HG03521 (cell line): ENCODE measurements around the gene EIF2A.

ENCODE experiments used
- ATAC-seq: cut with Tn5 transposase; IDR thresholded peaks from one replicate; pipeline ENCODE4 v1.9.1; 2021; ENCODE audit warnings: mild to moderate bottlenecking, moderate library complexity; ENCODE audit not compliant: unreplicated experiment

EIF2A gene

GRCh38 chr3:150543128-150543527, 3.5 kb upstream of the EIF2A start:
- no peak for ATAC-seq

GRCh38 chr3:150543531-150543930, 3.1 kb upstream of the EIF2A start:
- no peak for ATAC-seq

- no peak for ATAC-seq
These were observed 2.5 kb upstream of the EIF2A start for GRCh38 chr3:150544041-150544440.

GRCh38 chr3:150544726-150545125, 1.9 kb upstream of the EIF2A start:
- ATAC-seq: no peak

- peak; percentile 9 for ATAC-seq
These were observed 965 bp upstream of the EIF2A start for GRCh38 chr3:150545419-150546225.

- ATAC-seq: no peak
These were observed 606 bp downstream of the EIF2A start for GRCh38 chr3:150547045-150547741.

GRCh38 chr3:150555859-150556436, 9.4 kb downstream of the EIF2A start:
- no peak for ATAC-seq

GRCh38 chr3:150556792-150557191, 10.2 kb downstream of the EIF2A start:
- no peak for ATAC-seq

GRCh38 chr3:150557725-150558124, 11.1 kb downstream of the EIF2A start:
- ATAC-seq: no peak

GRCh38 chr3:150564243-150564642, 17.7 kb downstream of the EIF2A start:
- no peak for ATAC-seq

GRCh38 chr3:150567328-150567727, 20.7 kb downstream of the EIF2A start:
- no peak for ATAC-seq

GRCh38 chr3:150577855-150578254, 31.3 kb downstream of the EIF2A start:
- no peak for ATAC-seq

- no peak for ATAC-seq
These were observed 34.6 kb downstream of the EIF2A start for GRCh38 chr3:150581174-150581573.

GRCh38 chr3:150582620-150583019, 36.0 kb downstream of the EIF2A start:
- ATAC-seq: peak; percentile 64

- ATAC-seq: no peak
These were observed 36.4 kb downstream of the EIF2A start for GRCh38 chr3:150583028-150583427.

GRCh38 chr3:150588027-150588830, 41.6 kb downstream of the EIF2A start:
- no peak for ATAC-seq

- ATAC-seq: no peak
These were observed 43.2 kb downstream of the EIF2A start for GRCh38 chr3:150589759-150590158.

- ATAC-seq: no peak
These were observed 47.6 kb downstream of the EIF2A start for GRCh38 chr3:150594150-150594549.

GRCh38 chr3:150597646-150598045, 51.1 kb downstream of the EIF2A start:
- no peak for ATAC-seq

- no peak for ATAC-seq
These were observed 53.2 kb downstream of the EIF2A start for GRCh38 chr3:150599611-150600297.
